K562 (cell line): ENCODE measurements around the gene SNRPD2. TPM values are rescaled to one million over a fixed set of nuclear protein-coding genes. Genes with fewer than 3 reads are reported as not detected.
A peak's percentile ranks its signal among the peaks of the same experiment; 100 is the strongest.

Experiments used
- BDP1 ChIP-seq: IDR thresholded peaks from 3 replicates; pipeline ENCODE4 v1.6.1; 2011; ENCODE audit not compliant: insufficient read length, insufficient read depth
- CBFB ChIP-seq: sonication (generic); formaldehyde crosslinking; IDR thresholded peaks from 2 replicates; pipeline ENCODE4 v1.4.0; 2020; ENCODE audit warnings: mild to moderate bottlenecking, missing genetic modification reagents
- HDAC6 ChIP-seq: IDR thresholded peaks from 2 replicates; pipeline ENCODE4 v1.6.1; 2012; ENCODE audit warnings: low read depth, mild to moderate bottlenecking, control low read depth, inconsistent platforms, low read length, moderate library complexity
- NFYB ChIP-seq: IDR thresholded peaks from 2 replicates; pipeline ENCODE4 v1.6.1; 2011; ENCODE audit warnings: mild to moderate bottlenecking, moderate library complexity; ENCODE audit not compliant: insufficient read length; ENCODE audit errors: extremely low read depth
- PHF8 ChIP-seq: fragments of 200-600 bp; sonication (generic); IDR thresholded peaks from 2 replicates; pipeline ENCODE4 v1.6.1; 2012; ENCODE audit warnings: mixed run types, mild to moderate bottlenecking, inconsistent platforms, low read length, moderate library complexity, borderline replicate concordance
- PREB ChIP-seq: sonication (generic); formaldehyde crosslinking; IDR thresholded peaks from 2 replicates; pipeline ENCODE4 v1.8.1; 2023; ENCODE audit warnings: mild to moderate bottlenecking, missing genetic modification reagents
- SFPQ ChIP-seq: fragments of 200-400 bp; formaldehyde crosslinking; IDR thresholded peaks from 2 replicates; pipeline ENCODE4 v1.6.1; 2017; ENCODE audit warnings: mild to moderate bottlenecking, low read depth, low read length, moderate library complexity
- SMAD2 ChIP-seq: fragments of 150-350 bp; IDR thresholded peaks from 2 replicates; pipeline ENCODE4 v1.6.1; 2014; ENCODE audit warnings: low read depth, mild to moderate bottlenecking, low read length
- TARDBP ChIP-seq: fragments of 450-650 bp; IDR thresholded peaks from 2 replicates; pipeline ENCODE4 v1.6.1; 2016
- TCF3 ChIP-seq: sonication (generic); formaldehyde crosslinking; IDR thresholded peaks from 2 replicates; pipeline ENCODE4 v1.4.0; 2020; ENCODE audit warnings: mild to moderate bottlenecking, missing genetic modification reagents
- ZBTB17 ChIP-seq: fragments of 450-650 bp; formaldehyde crosslinking; IDR thresholded peaks from 2 replicates; pipeline ENCODE4 v1.4.0; 2020; ENCODE audit warnings: mild to moderate bottlenecking
- ZBTB43 ChIP-seq: sonication (generic); formaldehyde crosslinking; IDR thresholded peaks from 2 replicates; pipeline ENCODE4 v1.8.0; 2023; ENCODE audit warnings: mild to moderate bottlenecking, missing genetic modification reagents
- ZC3H11A ChIP-seq: IDR thresholded peaks from 2 replicates; pipeline ENCODE4 v1.6.1; 2012; ENCODE audit warnings: low read depth, low read length, improper control_type of control experiment
- ZNF124 ChIP-seq: sonication (generic); formaldehyde crosslinking; IDR thresholded peaks from 2 replicates; pipeline ENCODE4 v1.8.1; 2022; ENCODE audit warnings: missing genetic modification reagents
- ZNF263 ChIP-seq: sonication (generic); formaldehyde crosslinking; IDR thresholded peaks from 2 replicates; pipeline ENCODE4 v1.8.0; 2022; ENCODE audit warnings: mild to moderate bottlenecking, missing genetic modification reagents, borderline replicate concordance
- ZNF395 ChIP-seq: fragments of 200-800 bp; sonication (Bioruptor generic); IDR thresholded peaks from 2 replicates; pipeline ENCODE4 v1.6.1; 2017; ENCODE audit warnings: missing genetic modification characterization, missing compliant biosample characterization
- ZNF449 ChIP-seq: fragments of 250-450 bp; sonication (Bioruptor Pico); IDR thresholded peaks from 2 replicates; pipeline ENCODE4 v1.8.0; 2022; ENCODE audit warnings: moderate library complexity, mild to moderate bottlenecking, inconsistent platforms
- ZNF76 ChIP-seq: fragments of 250-450 bp; sonication (Bioruptor Pico); IDR thresholded peaks from 2 replicates; pipeline ENCODE4 v1.4.0; 2020; ENCODE audit warnings: mild to moderate bottlenecking, moderate library complexity, borderline replicate concordance
- polyA plus RNA-seq, 8 experiments: library from polyadenylated mRNA; depleted of rRNA in 4 of 8; stranded (reverse) in 5 of 8; unstranded in 3 of 8; fragments of >200 nt; fragmentation: Nextera tagmentation in 2 of 8; fragmentation: Illumina TruSeq in 1 of 8; extraction: Ambion mirVana in 2 of 8; extraction: Trizol in 1 of 8; gene quantifications; 2 replicates each; pipeline versions ENCODE4 v1.2.1 to v1.2.3, GENCODE V29; 2011 to 2014; ENCODE audit warnings: inconsistent platforms in 1 of 8, missing spikeins in 1 of 8
- total RNA-seq, 7 experiments: library from RNA; depleted of rRNA in 6 of 7; stranded (reverse); fragments of >200 nt in 6 of 7; fragmentation: Illumina TruSeq in 2 of 7; extraction: Trizol in 2 of 7; gene quantifications; 2 replicates each; pipeline versions ENCODE4 v1.2.1 to v1.2.3, GENCODE V29; 2011 to 2021; ENCODE audit warnings: low replicate concordance in 1 of 7

The SNRPD2 gene
- total and polyA plus RNA-seq, 9 of the 15 experiments (the other 6 are each of a cell fraction or from before 2014, with no cell fraction given) = 728 to 4,411 (median 1,029) TPM

- no peak for TF ChIP-seq ZC3H11A
- no peak; the same call in 1 of the 2 replicates for TF ChIP-seq ZNF395 (CRISPR knock-in tag)
- TF ChIP-seq ZNF76 (CRISPR knock-in tag) = no peak
- TF ChIP-seq BDP1 = no peak
- 0 out of 2 replicates have a peak, but pooled peaks have one; percentile 32 for TF ChIP-seq TARDBP
- TF ChIP-seq CBFB = no peak
- no peak for TF ChIP-seq TCF3 (CRISPR knock-in tag)
- TF ChIP-seq ZBTB17 (CRISPR knock-in tag) = no peak; the same call in 1 of the 2 replicates
- TF ChIP-seq SMAD2 = no peak
- TF ChIP-seq ZNF263 = peak; percentile 37
- no peak for TF ChIP-seq ZNF124 (CRISPR knock-in tag)
- TF ChIP-seq NFYB = no peak
- TF ChIP-seq ZBTB43 (CRISPR knock-in tag) = peak; percentile 34; the same call in 1 of the 2 replicates
- TF ChIP-seq ZNF449 (CRISPR knock-in tag) = no peak
- no peak for TF ChIP-seq SFPQ
- TF ChIP-seq PREB (CRISPR knock-in tag) = no peak
- peak; percentile 25; the same call in 1 of the 2 replicates for TF ChIP-seq PHF8
- no peak for TF ChIP-seq HDAC6
Measured at GRCh38 chr19:45641274-45642105, 50.3 kb downstream of the SNRPD2 start (continued).
